ENCODE data around the gene UBE2L5. TPM values are rescaled to one million over a fixed set of nuclear protein-coding genes. Genes with fewer than 3 reads are reported as not detected.

Gene UBE2L5
- total and polyA plus RNA-seq, 2 of the 4 experiments (the other 2 are of a cell fraction) = 0.18 TPM; not detected in 1

DNA sequence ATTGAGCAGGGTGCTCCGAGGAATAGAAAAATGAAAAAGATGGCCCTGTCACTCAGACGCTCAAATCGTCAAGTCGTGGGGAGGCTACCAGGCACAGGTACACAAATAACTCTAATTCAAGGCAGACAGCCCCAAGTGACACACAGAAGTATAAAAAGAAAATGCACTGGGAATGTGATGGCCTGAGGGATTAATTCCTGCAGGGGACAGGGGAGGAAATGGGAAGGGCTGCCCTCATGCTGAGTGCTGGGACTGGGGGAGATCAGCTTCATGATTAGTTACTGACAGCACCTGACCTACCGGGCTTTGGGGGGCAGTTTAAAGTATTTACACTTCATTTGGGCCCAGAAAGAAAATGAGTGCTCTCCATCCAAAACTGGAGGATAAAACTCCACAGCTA lies 20.9 kb upstream of the UBE2L5 start:
- dilution Hi-C loops (cut with HindIII; ENCODE audit: low sequenced_read_pairs, unreplicated experiment) = no loop called here
- WGBS, 2 experiments (ENCODE audit: extremely low coverage in 2 of 2, insufficient read length in 1 of 2) = no CpG with 5 or more reads among the region's 5 CpGs
- Histone ChIP-seq H3K36me3 (ENCODE audit: control insufficient read depth, insufficient read depth, low read length) (no peaks in the 10 kb centered on the region), H4K8ac (ENCODE audit: low read depth in 2 of 2, low read length in 2 of 2) (no peak overlapping the region), H2AK5ac (ENCODE audit: low read depth, low read length) (no peak overlapping the region), H4K5ac (ENCODE audit: low read depth, low read length) (no peak overlapping the region), H3K4me3 (ENCODE audit: insufficient read depth, low read depth, low read length) (no peak overlapping the region), H3K9ac (ENCODE audit: low read depth, low read length) (no peak overlapping the region), H4K91ac (ENCODE audit: insufficient read depth, low read depth, low read length) (no peak overlapping the region), H3K9me1 (ENCODE audit: insufficient read depth, low read length) (no peaks in the 10 kb centered on the region), H3K4me1 (ENCODE audit: control insufficient read depth, insufficient read depth, low read length) (no peaks in the 10 kb centered on the region), H3K23ac (ENCODE audit: low read depth, low read length) (no peak overlapping the region), H2BK15ac (ENCODE audit: low read depth, low read length) (no peak overlapping the region), H2BK120ac (ENCODE audit: low read depth, low read length) (no peak overlapping the region), H3K4ac (ENCODE audit: low read depth, low read length) (no peak overlapping the region), H2AK9ac (replicated peaks; ENCODE audit: low read depth, low read length, poor library complexity) (no peak overlapping the region), H2BK5ac (ENCODE audit: low read depth, low read length, poor library complexity, severe bottlenecking) (no peak overlapping the region), H2BK20ac (ENCODE audit: low read depth, low read length) (no peak overlapping the region), H3K14ac (replicated peaks; ENCODE audit: low read depth, low read length) (no peak overlapping the region), H3K27me3 (ENCODE audit: control insufficient read depth, insufficient read depth, low read length) (peaks cover 1% of the 10 kb centered on the region), H4K20me1 (ENCODE audit: insufficient read depth, low read length) (no peaks in the 10 kb centered on the region), H3K4me2 (ENCODE audit: low read depth, low read length) (no peak overlapping the region), H3K79me1 (ENCODE audit: low read depth in 1 of 2, low read length in 2 of 2) (no peaks in the 10 kb centered on the region), H3K18ac (ENCODE audit: low read depth, low read length) (no peak overlapping the region), H3K56ac (ENCODE audit: extremely low read depth, insufficient read depth, low read length) (no peak overlapping the region), H3K9me3 (ENCODE audit: control insufficient read depth, insufficient read depth, low read length) (no peaks in the 10 kb centered on the region), H3K27ac (ENCODE audit: insufficient read depth, low read length) (no peak overlapping the region), H2AFZ (replicated peaks; ENCODE audit: low read length, poor library complexity) (no peak overlapping the region)
- ChIA-PET POLR2A (ENCODE audit: unreplicated experiment) (no interaction called here), CTCF (no interaction called here)
- in situ Hi-C loops (cut with MboI; ENCODE audit: low sequenced_read_pairs) = no loop called here
- ATAC-seq (ENCODE audit: low read depth) (no peak), DNase-seq (no peak)
- intact Hi-C loops (cut with micrococcal nuclease) = loop anchor here (10.0 kb wide), 1 partner anchor 463 kb away; no protein-coding TSS in a partner anchor
- no TSS peak for BruUV-seq (replicated peaks)
- no peak for TF ChIP-seq NFE2L2 (IDR thresholded peaks at IDR 0.05; ENCODE audit: low read depth, low read length)
